HG02970 (cell line): ENCODE results near the gene HTR1D.
A peak's percentile ranks its signal among the peaks of the same experiment; 100 is the strongest.

Experiments
- ATAC-seq: cut with Tn5 transposase; IDR thresholded peaks from one replicate; pipeline ENCODE4 v1.9.1; 2021; ENCODE audit warnings: mild to moderate bottlenecking, moderate library complexity, moderate number of reproducible peaks; ENCODE audit not compliant: unreplicated experiment, low FRiP score

HTR1D gene

DNA sequence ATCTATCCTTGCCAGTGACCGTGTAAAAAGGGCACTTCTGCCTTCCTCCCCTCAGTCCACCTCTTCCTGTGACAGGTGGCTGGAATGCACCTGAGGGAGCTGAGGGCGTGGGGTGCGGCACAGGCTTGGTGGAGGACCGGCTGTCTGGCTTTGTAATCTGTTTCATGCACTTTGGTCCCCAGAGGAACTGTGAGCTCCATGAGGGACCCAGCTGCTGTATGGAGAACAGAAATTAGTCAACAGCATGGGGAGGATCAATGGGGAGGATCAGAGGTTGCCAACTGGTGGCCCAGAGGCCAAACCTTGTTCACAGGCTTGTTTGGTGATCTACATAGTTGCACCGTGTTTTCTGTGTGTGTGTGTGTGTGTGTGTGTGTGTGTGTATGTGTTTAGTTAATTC, 29.7 kb downstream of the HTR1D start:
- ATAC-seq, result no peak

GRCh38 chr1:23185381-23185780, 31.9 kb downstream of the HTR1D start:
- ATAC-seq, result no peak

GRCh38 chr1:23184212-23184934, 32.9 kb downstream of the HTR1D start:
- ATAC-seq, result no peak

DNA sequence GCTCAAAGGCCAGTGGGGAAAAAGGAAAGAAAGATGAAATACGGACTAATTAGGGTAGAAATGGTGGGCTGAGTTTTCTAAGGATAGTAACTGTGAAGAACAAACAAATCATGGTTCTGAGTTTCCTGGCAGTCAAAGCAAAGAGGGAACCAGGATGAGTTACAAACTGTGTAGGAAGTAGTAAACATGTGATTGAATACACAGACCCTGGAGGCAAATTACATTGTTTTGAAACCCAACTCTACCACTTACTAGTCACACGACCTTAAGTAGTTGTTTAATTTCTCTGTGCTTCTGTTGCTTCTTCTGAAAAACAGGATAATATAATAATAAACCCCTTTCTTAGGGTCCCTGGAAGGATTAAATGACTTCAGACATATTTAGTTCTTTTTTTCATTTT, 37.4 kb downstream of the HTR1D start:
- ATAC-seq, result no peak

GRCh38 chr1:23178950-23179349, 38.4 kb downstream of the HTR1D start:
- no peak for ATAC-seq

DNA sequence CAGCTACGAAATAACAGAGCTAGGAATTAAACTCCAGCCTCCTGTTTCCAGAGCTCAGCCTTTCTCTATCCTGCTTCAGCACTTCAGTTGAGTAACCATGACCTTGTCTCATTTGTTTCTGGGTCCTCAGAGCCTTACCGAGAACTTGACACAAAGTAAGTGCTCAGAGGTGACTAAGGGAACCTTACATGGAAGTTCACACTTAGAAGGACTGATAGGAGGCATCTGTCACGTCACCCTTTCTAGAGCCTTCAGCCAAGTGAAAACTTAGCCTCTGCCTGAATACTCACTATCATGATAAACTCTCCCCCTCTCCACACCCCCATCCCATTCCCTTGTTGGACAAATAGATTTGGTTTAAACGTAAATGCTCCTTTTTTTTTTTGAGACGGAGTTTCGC, 38.9 kb downstream of the HTR1D start:
- no peak for ATAC-seq

DNA sequence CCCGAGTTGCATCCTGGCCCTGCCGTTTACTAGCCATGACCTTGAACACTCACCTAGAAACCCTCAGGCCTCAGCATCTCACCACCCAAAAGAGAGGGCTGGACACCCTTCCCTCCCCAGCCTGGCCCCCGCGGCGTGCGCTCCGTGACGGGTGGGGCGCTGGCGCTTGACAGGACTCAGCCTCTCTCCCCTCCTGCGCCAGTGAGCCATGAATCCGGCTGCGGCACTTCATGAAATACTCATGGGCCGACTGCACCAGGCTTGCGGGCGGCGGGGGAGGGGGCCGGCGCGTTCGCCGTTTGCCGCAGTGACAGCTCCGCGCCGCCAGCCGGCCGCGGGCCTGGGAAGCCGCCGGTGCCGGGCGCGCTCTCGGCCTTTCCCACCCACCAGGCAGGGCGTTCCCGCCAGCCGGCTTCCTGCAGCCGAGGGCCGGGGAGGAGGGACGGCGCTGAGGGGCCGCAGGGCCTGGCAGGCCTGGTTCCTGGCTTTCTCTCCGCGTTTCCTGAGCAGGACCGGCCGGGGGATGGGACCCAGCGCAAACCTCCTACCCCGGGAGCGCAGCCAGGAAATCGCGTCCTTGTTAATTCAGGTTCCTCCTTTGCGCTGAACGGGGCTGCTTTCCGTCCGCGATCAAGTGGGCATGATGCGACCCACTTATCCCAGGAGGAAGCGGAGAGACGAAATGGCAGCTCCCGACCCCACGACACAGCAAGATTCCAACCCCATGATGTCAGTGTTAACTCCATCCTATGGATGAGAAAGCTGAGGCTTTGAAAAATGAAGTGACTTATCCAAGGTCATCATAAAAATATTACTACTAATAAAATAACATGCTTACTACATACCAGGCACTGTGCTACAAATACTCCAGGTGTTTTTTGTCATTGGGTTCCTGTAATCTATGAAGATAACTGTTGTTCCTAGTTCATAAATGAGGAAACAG, 39.6 kb downstream of the HTR1D start:
- ATAC-seq, result peak; percentile 69

- no peak for ATAC-seq
Observed at GRCh38 chr1:23177031-23177430, 40.3 kb downstream of the HTR1D start.

DNA sequence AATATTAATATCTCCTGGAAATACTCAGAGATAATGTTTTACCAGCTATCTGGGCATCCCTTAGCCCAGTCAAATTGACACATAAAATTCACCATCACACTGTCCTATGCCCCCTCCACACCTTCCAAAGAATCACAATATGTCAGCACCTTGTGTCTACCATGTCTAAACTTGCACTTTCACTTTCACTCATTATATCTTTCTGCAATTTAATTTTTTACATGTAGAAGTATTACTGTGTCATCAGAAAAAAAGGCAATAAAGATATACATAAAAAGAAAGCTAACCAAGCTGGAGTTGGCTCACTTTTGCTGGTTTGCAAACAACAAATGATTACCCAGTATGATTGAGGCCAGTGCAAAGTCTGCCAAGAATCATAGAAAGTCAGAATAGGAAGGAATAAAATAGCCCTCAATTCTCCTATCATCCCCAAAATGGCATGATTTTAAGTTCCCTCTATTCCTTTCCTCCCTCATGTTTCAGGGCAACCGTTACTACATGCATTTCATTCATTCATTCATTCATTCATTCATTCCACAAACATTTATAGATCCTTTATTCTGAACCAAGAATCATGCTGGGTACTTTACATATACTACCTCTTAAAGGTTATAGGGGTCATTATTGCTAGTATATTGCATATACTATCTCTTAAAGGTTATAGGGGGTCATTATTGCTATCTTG, 42.7 kb downstream of the HTR1D start:
- no peak for ATAC-seq

GRCh38 chr1:23171181-23171755, 46.0 kb downstream of the HTR1D start:
- ATAC-seq, result no peak

- no peak for ATAC-seq
Observed at GRCh38 chr1:23169727-23170335, 47.5 kb downstream of the HTR1D start.

DNA sequence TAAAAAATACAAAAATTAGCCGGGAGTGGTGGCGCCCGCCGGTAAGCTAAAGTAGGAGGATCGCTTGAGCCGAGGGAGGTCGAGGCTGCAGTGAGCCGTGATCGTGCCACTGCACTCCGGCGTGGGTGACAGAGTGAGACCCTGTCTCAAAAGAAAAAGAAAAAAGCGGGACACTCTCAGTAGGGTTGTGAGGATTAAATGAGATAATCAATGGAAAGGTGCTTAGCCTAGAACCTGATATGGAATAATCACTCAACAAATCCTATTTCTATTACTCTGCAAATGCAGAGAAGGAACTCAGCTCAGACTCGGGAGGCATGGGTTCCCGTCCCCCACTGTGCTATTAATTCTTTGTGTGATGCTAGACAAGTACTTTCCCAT, 48.1 kb downstream of the HTR1D start:
- no peak for ATAC-seq

DNA sequence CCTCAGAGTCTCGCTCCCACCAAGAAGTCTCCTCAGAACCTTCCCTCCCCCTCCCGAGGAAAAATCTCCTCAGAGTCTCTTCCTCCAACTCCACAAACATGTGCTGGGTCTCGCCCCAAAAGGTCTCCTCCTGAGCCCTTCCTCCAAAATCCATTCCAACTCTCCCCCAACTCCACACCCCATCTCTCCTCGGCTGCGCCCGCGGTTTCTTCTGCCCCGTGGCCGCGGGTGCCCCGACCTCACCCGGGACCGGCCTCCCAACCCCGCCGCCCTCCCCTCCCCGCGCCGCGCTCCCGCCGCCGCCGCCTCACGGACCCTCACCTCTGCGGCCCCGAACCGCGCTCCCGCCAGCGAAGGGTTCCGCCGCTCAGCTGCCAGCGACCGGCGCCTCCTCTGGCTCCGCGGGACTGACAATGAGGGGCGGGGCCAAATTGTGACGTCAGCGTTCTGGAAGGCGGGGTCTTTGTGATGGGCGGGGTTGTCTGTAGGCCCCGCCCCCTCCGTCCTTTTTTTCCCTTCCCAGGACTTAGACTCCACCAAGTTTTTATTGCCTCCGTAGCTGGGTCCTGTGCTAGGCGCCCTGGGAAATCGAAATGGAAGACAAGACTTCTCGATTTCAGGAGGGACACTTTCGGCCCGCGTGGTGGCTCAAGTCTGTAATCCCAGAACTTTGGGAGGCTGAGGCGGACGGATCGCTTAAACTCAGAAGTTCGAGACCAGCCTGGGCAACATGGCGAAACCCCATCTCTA, 48.7 kb downstream of the HTR1D start, which contains the start of gene LUZP1:
Gene LUZP1 (minus strand): TSS at position 412 of the 750 bp plus-strand sequence.
- peak; percentile 77 for ATAC-seq

DNA sequence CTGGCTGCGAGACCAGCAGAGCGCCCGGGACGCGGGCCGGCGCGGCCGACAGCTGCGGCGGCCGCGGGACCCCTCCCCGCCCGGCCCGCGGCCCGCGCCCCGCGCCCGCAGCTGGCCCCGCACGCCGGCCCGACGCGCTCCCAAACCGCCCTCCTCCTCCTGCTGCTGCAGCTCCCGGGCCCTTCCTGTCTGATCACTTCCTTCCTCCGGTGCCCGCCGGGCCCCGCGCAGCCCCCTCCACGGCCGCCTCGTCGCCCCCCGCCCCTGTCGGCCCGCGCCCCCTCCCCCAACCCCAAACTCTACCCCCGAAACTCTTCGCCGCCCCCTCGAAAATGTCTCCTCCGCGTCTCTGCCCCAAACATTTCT, 49.2 kb downstream of the HTR1D start:
- peak; percentile 22 for ATAC-seq

GRCh38 chr1:23167353-23168078, 49.8 kb downstream of the HTR1D start:
- no peak for ATAC-seq

DNA sequence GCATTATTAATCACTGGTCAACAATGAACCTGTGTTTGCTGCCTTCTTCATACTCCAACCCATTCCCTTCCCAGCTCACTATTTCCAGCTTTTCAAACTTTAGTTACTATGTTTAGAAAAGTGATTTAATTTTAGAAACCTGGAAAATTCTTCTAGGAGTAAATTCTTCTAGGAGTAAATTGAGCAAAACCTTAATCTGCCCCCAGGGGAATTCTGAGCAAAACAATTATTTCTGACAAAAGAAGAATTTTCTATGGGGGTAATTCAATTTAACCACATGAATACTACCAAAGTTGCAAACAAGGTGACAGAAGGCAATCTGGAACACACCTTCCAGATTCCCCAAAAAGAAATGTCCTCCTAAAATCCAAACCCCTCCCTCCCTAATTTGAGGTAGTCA, 50.4 kb downstream of the HTR1D start:
- no peak for ATAC-seq

GRCh38 chr1:23163395-23163794, 53.9 kb downstream of the HTR1D start:
- ATAC-seq, result no peak

DNA sequence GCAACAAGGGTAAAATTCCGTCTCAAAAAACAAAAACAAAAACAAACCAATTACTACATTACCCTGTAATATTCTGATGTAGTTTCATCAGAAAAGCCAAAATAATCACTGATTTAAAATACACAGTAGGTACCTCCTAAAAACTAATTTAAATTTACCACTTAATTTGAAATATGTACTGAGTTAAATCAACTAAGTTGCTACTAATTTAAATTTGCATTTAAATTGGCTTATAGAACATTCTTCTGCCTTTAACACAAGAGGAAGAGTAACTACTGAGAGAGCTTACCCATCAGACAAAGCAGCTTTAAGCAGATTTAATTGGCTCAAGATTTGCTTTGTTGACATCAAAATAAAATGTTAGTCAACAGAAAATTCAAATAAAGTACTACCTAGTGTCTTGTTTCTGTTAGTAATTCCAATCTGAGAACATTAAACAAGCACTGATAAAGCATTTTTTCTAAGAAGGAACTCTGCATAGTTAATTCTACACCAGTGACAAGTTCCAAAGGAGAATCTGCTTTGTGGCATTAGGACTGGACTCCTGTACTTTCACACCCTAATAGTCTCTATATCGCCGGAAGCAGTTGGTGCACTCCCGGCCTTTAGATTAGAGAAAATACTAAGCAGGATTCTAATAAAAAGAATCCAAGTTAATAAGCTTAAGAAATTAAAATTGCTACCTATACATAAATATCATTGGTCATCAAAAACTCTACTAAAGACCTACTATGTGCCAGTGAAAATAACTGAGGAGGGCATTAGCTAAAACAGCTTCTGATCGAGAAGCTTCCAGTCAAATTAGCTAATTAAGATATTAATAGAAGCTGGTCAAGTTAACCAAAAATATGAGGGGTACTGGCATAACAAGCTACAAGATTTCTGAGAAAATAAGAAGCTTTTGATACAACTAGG, 57.1 kb downstream of the HTR1D start:
- ATAC-seq, result no peak
